D721Med (cell line): ENCODE data around the gene TDP1.

ENCODE experiments used
- DNase-seq: peaks from one replicate; pipeline ENCODE4 v3.0.0; 2011; ENCODE audit warnings: low spot score; ENCODE audit not compliant: insufficient read length
- FAIRE-seq: peaks from 2 replicates; lab custom pipeline; 2011; peaks lifted over from hg19 to GRCh38; lab: Jason Lieb, UNC
- TF ChIP-seq, protein P1 (sequence below): IDR thresholded peaks from 2 replicates; pipeline ENCODE4 v1.5.1; 2012; ENCODE audit warnings: mild to moderate bottlenecking, control low read depth; ENCODE audit not compliant: insufficient read depth; ENCODE audit errors: missing control alignments

TDP1 gene

GRCh38 chr14:89936654-89937185 is 19.0 kb upstream of the TDP1 start:
- FAIRE-seq (no peak), DNase-seq (no peak)
- TF ChIP-seq, protein P1, sequence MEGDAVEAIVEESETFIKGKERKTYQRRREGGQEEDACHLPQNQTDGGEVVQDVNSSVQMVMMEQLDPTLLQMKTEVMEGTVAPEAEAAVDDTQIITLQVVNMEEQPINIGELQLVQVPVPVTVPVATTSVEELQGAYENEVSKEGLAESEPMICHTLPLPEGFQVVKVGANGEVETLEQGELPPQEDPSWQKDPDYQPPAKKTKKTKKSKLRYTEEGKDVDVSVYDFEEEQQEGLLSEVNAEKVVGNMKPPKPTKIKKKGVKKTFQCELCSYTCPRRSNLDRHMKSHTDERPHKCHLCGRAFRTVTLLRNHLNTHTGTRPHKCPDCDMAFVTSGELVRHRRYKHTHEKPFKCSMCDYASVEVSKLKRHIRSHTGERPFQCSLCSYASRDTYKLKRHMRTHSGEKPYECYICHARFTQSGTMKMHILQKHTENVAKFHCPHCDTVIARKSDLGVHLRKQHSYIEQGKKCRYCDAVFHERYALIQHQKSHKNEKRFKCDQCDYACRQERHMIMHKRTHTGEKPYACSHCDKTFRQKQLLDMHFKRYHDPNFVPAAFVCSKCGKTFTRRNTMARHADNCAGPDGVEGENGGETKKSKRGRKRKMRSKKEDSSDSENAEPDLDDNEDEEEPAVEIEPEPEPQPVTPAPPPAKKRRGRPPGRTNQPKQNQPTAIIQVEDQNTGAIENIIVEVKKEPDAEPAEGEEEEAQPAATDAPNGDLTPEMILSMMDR: no peak

- DNase-seq: no peak
- no peak for FAIRE-seq
- TF ChIP-seq, protein P1: no peak
Measured at GRCh38 chr14:89941830-89942377, 13.8 kb upstream of the TDP1 start.

GRCh38 chr14:89947344-89947743 is 8.4 kb upstream of the TDP1 start:
- no peak for FAIRE-seq
- TF ChIP-seq, protein P1: no peak

GRCh38 chr14:89952576-89952975 is 3.2 kb upstream of the TDP1 start:
- no peak for DNase-seq
- TF ChIP-seq, protein P1: no peak
- no peak for FAIRE-seq

More at GRCh38 chr14:89947344-89947743, 8.4 kb upstream of the TDP1 start:
- DNase-seq: no peak

DNA sequence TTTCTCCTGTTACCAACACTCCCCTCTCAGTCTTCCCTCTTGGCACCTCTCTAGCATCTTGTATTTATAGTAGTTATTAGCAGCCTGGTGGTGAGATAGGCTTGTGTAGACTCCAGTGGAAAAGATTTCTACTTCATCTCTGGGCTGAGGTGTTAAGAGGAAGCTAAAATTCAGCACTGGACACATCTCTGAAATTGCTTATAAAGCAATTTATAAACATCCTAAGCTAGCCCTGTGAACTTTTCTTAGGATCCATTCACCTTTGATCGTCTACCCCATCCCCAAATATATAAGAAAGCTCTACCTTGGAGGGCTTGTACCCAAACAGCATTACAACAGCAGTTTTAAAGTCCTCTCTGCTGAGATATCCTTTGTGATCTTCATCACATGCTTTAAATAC is 2.1 kb upstream of the TDP1 start:
- TF ChIP-seq, protein P1: no peak
- DNase-seq (no peak), FAIRE-seq (no peak)

DNA sequence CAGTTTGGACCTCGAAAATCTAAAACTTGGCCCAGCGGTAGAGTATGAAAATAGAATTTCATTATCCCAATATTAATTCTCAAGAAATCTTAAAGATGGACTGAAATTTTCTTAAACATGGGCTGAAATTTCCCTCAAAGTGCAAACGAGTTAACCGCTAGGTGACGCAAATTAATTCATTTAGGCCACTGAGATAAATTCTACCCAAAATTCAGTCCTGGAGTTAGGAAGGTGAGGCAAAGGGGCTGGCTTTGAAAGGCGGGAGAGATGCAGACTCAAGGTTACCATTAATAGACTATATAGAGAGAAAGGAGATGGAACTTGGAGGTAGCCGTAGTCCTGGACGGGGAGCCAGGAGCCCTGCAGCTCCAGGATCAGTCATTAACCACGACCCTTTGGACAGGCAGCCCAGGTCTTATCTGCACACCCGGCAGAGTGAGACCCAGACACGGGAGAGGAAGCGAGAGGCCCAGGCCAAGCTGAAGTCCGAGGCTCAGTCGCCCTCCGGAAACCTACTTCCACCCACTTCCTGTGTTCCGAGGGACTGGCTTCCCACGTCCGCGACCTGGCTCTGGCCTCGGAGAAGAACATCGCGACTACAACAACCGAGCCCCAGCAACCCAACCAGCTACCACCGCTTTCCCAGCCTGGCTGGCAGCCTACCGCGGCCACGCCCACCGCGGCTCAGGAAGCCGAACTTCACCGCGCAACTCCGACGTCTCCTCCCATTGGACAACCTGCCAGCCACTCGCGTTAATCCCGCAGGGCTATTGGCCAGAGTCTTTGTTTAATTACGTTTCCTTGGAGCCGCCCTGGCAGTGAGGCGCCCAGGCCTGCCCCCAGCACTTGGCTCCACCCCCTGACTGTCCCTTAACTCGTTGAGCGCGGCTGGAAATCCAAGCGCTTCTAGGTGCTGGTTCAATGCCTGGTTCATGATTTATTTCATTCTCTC is 1.4 kb upstream of the TDP1 start, which contains the start of gene EFCAB11:
Gene EFCAB11 (minus strand): TSS at position 661 of the 952 bp plus-strand sequence. CDS start 70 bp downstream, at position 591.
- TF ChIP-seq, protein P1: no peak
- FAIRE-seq: peak; percentile 68
- peak; percentile 55 for DNase-seq
